HCT116 (cell line): Measurements from ENCODE around the gene ADGRD1. TPM values are rescaled to one million over a fixed set of nuclear protein-coding genes. Genes with fewer than 3 reads are reported as not detected.

Experiments
- ATAC-seq: fragments of 200-7000 bp; cut with Tn5 transposase; 2 replicates; pipeline ENCODE4 v1.9.1; 2020; ENCODE audit warnings: mild to moderate bottlenecking, moderate library complexity
- BruUV-seq: library from RNA; stranded (reverse); fragments of 400-500 nt; replicated peaks from 2 replicates; lab custom pipeline; 2021; lab: Mats Ljungman, UMichigan
- CTCF ChIA-PET: fragments of 300-600 bp; sonication (Branson Sonifier 250); formaldehyde crosslinking; loops from one replicate; lab custom pipeline; 2021; ENCODE audit warnings: antibody characterized with exemption; lab: Charles Lee
- POLR2A ChIA-PET: fragments of 300-600, 350-600 bp; sonication (Branson Sonifier 250); formaldehyde crosslinking; loops from one replicate; lab custom pipeline; 2021; ENCODE audit warnings: antibody characterized with exemption; lab: Charles Lee
- RAD21 ChIA-PET, 2 experiments: fragments of 300-600 bp; sonication (Branson Sonifier 250); formaldehyde crosslinking; loops; one replicate each; lab custom pipeline; 2023; ENCODE audit warnings: low total read pairs in 2 of 2; ENCODE audit not compliant: uncharacterized antibody in 2 of 2, unreplicated experiment in 2 of 2, low non-redundant PET in 1 of 2; lab: Charles Lee
- DNase-seq: peaks from one replicate; pipeline ENCODE4 v3.0.0-alpha.2; 2010; ENCODE audit warnings: low read depth, low spot score
- H2AFZ ChIP-seq: fragments of 200-600 bp; shearing (Covaris generic), sonication (generic); 2 replicates; pipeline ENCODE4 v1.6.1; 2017; ENCODE audit warnings: low read depth, mixed run types, mixed read lengths, antibody characterized with exemption, low read length; ENCODE audit not compliant: poor library complexity, severe bottlenecking
- H3K27ac ChIP-seq: 2 replicates; pipeline ENCODE4 v1.5.1; 2012; ENCODE audit warnings: low read depth, low read length
- H3K27me3 ChIP-seq: fragments of 200-600 bp; sonication (generic); 2 replicates; pipeline ENCODE4 v1.6.1; 2016; ENCODE audit warnings: mixed run types, low read length, mixed read lengths; ENCODE audit not compliant: insufficient read depth
- H3K36me3 ChIP-seq, 2 experiments: fragments of 200-500 bp in 1 of 2; fragments of 200-600 bp in 1 of 2; sonication (Bioruptor generic) in 1 of 2; sonication (generic) in 1 of 2; 2 replicates each; pipeline versions ENCODE4 v1.5.1 to v1.6.1; 2014 to 2016; ENCODE audit warnings: low read length in 2 of 2, inconsistent platforms in 1 of 2, mixed read lengths in 1 of 2, mixed run types in 1 of 2; ENCODE audit not compliant: insufficient read depth in 2 of 2, control insufficient read depth in 1 of 2
- H3K4me1 ChIP-seq, 2 experiments: fragments of 200-600 bp in 1 of 2; sonication (generic) in 1 of 2; 2 replicates each; pipeline versions ENCODE4 v1.5.1 to v1.6.1; 2012 to 2017; ENCODE audit warnings: low read length in 2 of 2, inconsistent platforms in 1 of 2, mild to moderate bottlenecking in 1 of 2, mixed read lengths in 1 of 2, mixed run types in 1 of 2, moderate library complexity in 1 of 2; ENCODE audit not compliant: insufficient read depth in 2 of 2, control insufficient read depth in 1 of 2
- H3K4me2 ChIP-seq: fragments of 200-600 bp; sonication (generic); 2 replicates; pipeline ENCODE4 v1.6.1; 2017; ENCODE audit warnings: mixed run types, low read length, mixed read lengths
- H3K4me3 ChIP-seq, 2 experiments: fragments of 200-600 bp in 1 of 2; sonication (generic) in 1 of 2; replicated peaks in 1 of 2; 2 replicates each; pipeline ENCODE4 v1.5.1; 2011 to 2016; ENCODE audit warnings: low read length in 2 of 2, control low read depth in 1 of 2, low read depth in 1 of 2, mild to moderate bottlenecking in 1 of 2, mixed read lengths in 1 of 2, mixed run types in 1 of 2
- H3K79me2 ChIP-seq: fragments of 200-600 bp; sonication (generic); 2 replicates; pipeline ENCODE4 v1.6.1; 2017; ENCODE audit warnings: mild to moderate bottlenecking, mixed run types, low read length, moderate library complexity, mixed read lengths; ENCODE audit not compliant: insufficient read depth
- H3K9ac ChIP-seq: fragments of 200-600 bp; sonication (generic); 2 replicates; pipeline ENCODE4 v1.6.1; 2016; ENCODE audit warnings: low read length, mixed read lengths
- H3K9me2 ChIP-seq: fragments of 200-600 bp; sonication (generic), shearing (Covaris generic); 2 replicates; pipeline ENCODE4 v1.6.1; 2017; ENCODE audit warnings: mixed run types, mild to moderate bottlenecking, moderate library complexity; ENCODE audit not compliant: insufficient read depth
- H3K9me3 ChIP-seq, 2 experiments: fragments of 200-500 bp in 1 of 2; fragments of 200-600 bp in 1 of 2; sonication (Bioruptor generic) in 1 of 2; sonication (generic) in 1 of 2; 2 replicates each; pipeline ENCODE4 v1.6.1; 2014 to 2017; ENCODE audit warnings: low read length in 2 of 2, mixed read lengths in 2 of 2, inconsistent platforms in 1 of 2, low read depth in 1 of 2, mild to moderate bottlenecking in 1 of 2, mixed run types in 1 of 2, moderate library complexity in 1 of 2; ENCODE audit not compliant: control insufficient read depth in 1 of 2, insufficient read depth in 1 of 2
- H4K20me1 ChIP-seq: fragments of 200-600 bp; sonication (generic), shearing (Covaris generic); 2 replicates; pipeline ENCODE4 v1.6.1; 2017; ENCODE audit warnings: mixed run types, mild to moderate bottlenecking, moderate library complexity; ENCODE audit not compliant: insufficient read depth
- ATF3 ChIP-seq: IDR thresholded peaks from 2 replicates; pipeline ENCODE4 v1.6.1; 2012
- CBX3 ChIP-seq: IDR thresholded peaks from 2 replicates; pipeline ENCODE4 v1.6.1; 2012; ENCODE audit warnings: low read depth
- EGR1 ChIP-seq: IDR thresholded peaks from 2 replicates; pipeline ENCODE4 v1.6.1; 2012; ENCODE audit warnings: low read depth
- ELF1 ChIP-seq: IDR thresholded peaks from 2 replicates; pipeline ENCODE4 v1.6.1; 2012; ENCODE audit warnings: low read depth, borderline replicate concordance
- EZH2 ChIP-seq: fragments of 200-600 bp; sonication (generic); IDR thresholded peaks from 2 replicates; pipeline ENCODE4 v1.6.1; 2017; ENCODE audit warnings: antibody characterized with exemption, mixed run types
- FOSL1 ChIP-seq: IDR thresholded peaks from 2 replicates; pipeline ENCODE4 v1.6.1; 2012; ENCODE audit warnings: low read depth
- JUND ChIP-seq: IDR thresholded peaks from 2 replicates; pipeline ENCODE4 v1.6.1; 2012
- MAX ChIP-seq: IDR thresholded peaks from 2 replicates; pipeline ENCODE4 v1.6.1; 2012
- POLR2A ChIP-seq: IDR thresholded peaks from 2 replicates; pipeline ENCODE4 v1.7.0; 2011; ENCODE audit warnings: borderline replicate concordance; ENCODE audit not compliant: insufficient read depth, insufficient read length; ENCODE audit errors: extremely low read depth
- POLR2AphosphoS5 ChIP-seq: IDR thresholded peaks from 2 replicates; pipeline ENCODE4 v1.6.1; 2011; ENCODE audit warnings: mild to moderate bottlenecking, low read depth, low read length, moderate library complexity
- RAD21 ChIP-seq: IDR thresholded peaks from 2 replicates; pipeline ENCODE4 v1.6.1; 2012; ENCODE audit warnings: low read depth, mild to moderate bottlenecking
- SIN3A ChIP-seq: IDR thresholded peaks from 2 replicates; pipeline ENCODE4 v1.6.1; 2012; ENCODE audit warnings: low read depth
- SP1 ChIP-seq: IDR thresholded peaks from 2 replicates; pipeline ENCODE4 v1.6.1; 2012; ENCODE audit warnings: low read depth
- SRF ChIP-seq: IDR thresholded peaks from 2 replicates; pipeline ENCODE4 v1.6.1; 2012; ENCODE audit warnings: low read depth
- TCF7L2 ChIP-seq: IDR thresholded peaks from 2 replicates; pipeline ENCODE4 v1.7.0; 2011; ENCODE audit warnings: borderline replicate concordance, inconsistent platforms; ENCODE audit not compliant: insufficient read depth, insufficient read length; ENCODE audit errors: extremely low read depth
- YY1 ChIP-seq: IDR thresholded peaks from 2 replicates; pipeline ENCODE4 v1.6.1; 2011; ENCODE audit warnings: low read length, low read depth, moderate library complexity, mild to moderate bottlenecking; ENCODE audit not compliant: insufficient replicate concordance; ENCODE audit errors: extremely low read depth
- ZBTB33 ChIP-seq: IDR thresholded peaks from 2 replicates; pipeline ENCODE4 v1.6.1; 2011; ENCODE audit warnings: mild to moderate bottlenecking, low read length, moderate library complexity; ENCODE audit not compliant: insufficient replicate concordance; ENCODE audit errors: extremely low read depth
- ZFX ChIP-seq: fragments of 450-650 bp; IDR thresholded peaks from 2 replicates; pipeline ENCODE4 v1.6.1; 2017
- ZNF274 ChIP-seq: fragments of 200-500 bp; sonication (Bioruptor generic); IDR thresholded peaks from 2 replicates; pipeline ENCODE4 v1.6.1; 2014; ENCODE audit warnings: mild to moderate bottlenecking, low read depth, low read length, inconsistent platforms
- intact Hi-C: fragments of 100-400 bp; cut with micrococcal nuclease; formaldehyde crosslinking; loops from 2 replicates; pipeline ENCODE4 v1.10.0; 2022
- total RNA-seq: library from RNA; stranded (reverse); gene quantifications from one replicate; pipeline ENCODE4 v1.2.1, GENCODE V29; 2021; ENCODE audit not compliant: unreplicated experiment
- TF ChIP-seq, protein P1 (sequence below): IDR thresholded peaks from 2 replicates; pipeline ENCODE4 v1.6.1; 2012; ENCODE audit warnings: low read depth

ADGRD1 gene
- total RNA-seq, 1 experiment from 2014 or later, result 0.44 TPM

DNA sequence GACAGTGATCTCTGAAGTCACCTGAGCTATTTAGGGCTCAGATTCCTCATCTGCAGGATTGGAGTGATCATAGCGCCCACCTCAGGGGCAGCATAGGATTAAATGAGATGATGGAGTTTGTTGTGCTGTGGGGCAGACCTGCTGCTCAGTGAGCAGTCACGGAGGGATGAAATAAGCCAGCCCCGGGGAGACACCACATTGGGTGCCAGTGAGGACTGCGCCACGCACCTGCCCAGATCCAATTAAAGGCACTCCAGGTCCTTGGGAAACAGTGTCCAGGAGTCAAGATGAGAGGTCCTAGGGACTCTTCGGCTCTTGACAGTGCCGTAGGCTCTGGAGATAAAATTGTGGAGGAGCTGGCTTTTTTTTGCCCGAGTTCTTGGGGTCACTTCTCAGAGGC is 166.2 kb downstream of the ADGRD1 start:
- TF ChIP-seq SP1 (no peak), POLR2A (no peak), ELF1 (no peak), MAX (no peak), SIN3A (no peak), YY1 (no peak), ATF3 (no peak), CBX3 (no peak), ZBTB33 (no peak), ZNF274 (no peak), EZH2 (no peak), TCF7L2 (no peak), FOSL1 (no peak), EGR1 (no peak), ZFX (no peak), POLR2AphosphoS5 (no peak), JUND (no peak), RAD21 (no peak), SRF (no peak)
- TF ChIP-seq, protein P1, sequence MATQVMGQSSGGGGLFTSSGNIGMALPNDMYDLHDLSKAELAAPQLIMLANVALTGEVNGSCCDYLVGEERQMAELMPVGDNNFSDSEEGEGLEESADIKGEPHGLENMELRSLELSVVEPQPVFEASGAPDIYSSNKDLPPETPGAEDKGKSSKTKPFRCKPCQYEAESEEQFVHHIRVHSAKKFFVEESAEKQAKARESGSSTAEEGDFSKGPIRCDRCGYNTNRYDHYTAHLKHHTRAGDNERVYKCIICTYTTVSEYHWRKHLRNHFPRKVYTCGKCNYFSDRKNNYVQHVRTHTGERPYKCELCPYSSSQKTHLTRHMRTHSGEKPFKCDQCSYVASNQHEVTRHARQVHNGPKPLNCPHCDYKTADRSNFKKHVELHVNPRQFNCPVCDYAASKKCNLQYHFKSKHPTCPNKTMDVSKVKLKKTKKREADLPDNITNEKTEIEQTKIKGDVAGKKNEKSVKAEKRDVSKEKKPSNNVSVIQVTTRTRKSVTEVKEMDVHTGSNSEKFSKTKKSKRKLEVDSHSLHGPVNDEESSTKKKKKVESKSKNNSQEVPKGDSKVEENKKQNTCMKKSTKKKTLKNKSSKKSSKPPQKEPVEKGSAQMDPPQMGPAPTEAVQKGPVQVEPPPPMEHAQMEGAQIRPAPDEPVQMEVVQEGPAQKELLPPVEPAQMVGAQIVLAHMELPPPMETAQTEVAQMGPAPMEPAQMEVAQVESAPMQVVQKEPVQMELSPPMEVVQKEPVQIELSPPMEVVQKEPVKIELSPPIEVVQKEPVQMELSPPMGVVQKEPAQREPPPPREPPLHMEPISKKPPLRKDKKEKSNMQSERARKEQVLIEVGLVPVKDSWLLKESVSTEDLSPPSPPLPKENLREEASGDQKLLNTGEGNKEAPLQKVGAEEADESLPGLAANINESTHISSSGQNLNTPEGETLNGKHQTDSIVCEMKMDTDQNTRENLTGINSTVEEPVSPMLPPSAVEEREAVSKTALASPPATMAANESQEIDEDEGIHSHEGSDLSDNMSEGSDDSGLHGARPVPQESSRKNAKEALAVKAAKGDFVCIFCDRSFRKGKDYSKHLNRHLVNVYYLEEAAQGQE, result no peak
- TF ChIP-seq, all 23 proteins: peak for 0
- RAD21 ChIA-PET, result no interaction called here
- no peak overlapping the region for H3K27ac ChIP-seq
- POLR2A ChIA-PET, result no interaction called here
- no peaks in the 10 kb centered on the region for H3K4me1 ChIP-seq
- H3K9ac ChIP-seq, result no peak overlapping the region
- no peaks in the 10 kb centered on the region for H3K79me2 ChIP-seq
- ATAC-seq, result no peak
- no peaks in the 10 kb centered on the region for H3K9me2 ChIP-seq
- H3K27me3 ChIP-seq, result no peaks in the 10 kb centered on the region
- no peaks in the 10 kb centered on the region for H3K36me3 ChIP-seq
- CTCF ChIA-PET, result no interaction called here
- DNase-seq, result no peak
- BruUV-seq, result no TSS peak
- H3K4me2 ChIP-seq, result no peak overlapping the region
- no peaks in the 10 kb centered on the region for H3K9me3 ChIP-seq
- intact Hi-C loops, result no loop called here
- no peaks in the 10 kb centered on the region for H4K20me1 ChIP-seq
- no peak overlapping the region for H3K4me3 ChIP-seq
- H2AFZ ChIP-seq, result no peak overlapping the region
